Superior temporal gyrus (tissue), 1 donor: ENCODE measurements around the gene PDF.

Source experiments
- DNase-seq: peaks from one replicate; pipeline ENCODE4 v3.0.0-alpha.2; 2016; ENCODE audit errors: extremely low spot score

The PDF gene

DNA sequence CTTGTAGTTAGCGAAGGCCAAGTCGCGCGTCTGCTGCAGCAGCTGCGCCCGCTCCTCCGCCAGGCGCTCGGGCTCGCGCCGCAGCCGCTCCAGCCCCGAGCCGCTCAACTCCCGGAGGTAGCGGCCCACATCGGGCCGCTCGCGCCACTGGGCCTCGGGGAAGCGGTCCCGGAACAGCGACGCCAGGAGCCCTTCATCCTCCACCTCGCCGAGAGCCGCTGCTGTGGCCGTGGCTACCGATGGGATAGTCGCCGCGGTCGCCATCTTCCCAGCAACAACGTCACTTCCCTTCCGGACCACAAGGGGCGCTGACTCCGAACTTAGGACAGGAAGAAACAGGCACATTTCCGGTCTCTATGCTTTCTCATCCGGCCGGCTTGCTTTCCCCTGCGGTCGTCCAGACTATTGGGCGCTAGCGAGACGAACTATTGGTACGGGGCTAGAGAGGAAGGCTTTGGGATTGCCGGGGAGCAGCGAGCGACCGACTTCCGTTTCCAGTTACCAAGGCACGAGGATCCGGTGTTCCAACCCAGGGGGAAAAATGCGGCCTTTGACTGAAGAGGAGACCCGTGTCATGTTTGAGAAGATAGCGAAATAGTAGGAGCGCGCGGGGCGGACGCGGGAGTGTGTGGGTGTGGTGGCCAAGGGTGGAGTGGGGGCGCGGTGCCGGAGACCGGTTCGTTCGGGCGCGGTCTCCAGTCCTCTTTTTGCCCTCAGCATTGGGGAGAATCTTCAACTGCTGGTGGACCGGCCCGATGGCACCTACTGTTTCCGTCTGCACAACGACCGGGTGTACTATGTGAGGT is 9.1 kb upstream of the PDF start, which contains the start of the genes COG8 and NIP7:
Gene COG8, minus strand, starts transcription at position 276 of the 806 bp plus-strand sequence. Its CDS starts 12 bp downstream, at position 264.
Gene NIP7, plus strand, starts transcription at position 484 of the 806 bp plus-strand sequence. Its CDS starts 58 bp downstream, at position 542.
- DNase-seq: peak; percentile 99

DNA sequence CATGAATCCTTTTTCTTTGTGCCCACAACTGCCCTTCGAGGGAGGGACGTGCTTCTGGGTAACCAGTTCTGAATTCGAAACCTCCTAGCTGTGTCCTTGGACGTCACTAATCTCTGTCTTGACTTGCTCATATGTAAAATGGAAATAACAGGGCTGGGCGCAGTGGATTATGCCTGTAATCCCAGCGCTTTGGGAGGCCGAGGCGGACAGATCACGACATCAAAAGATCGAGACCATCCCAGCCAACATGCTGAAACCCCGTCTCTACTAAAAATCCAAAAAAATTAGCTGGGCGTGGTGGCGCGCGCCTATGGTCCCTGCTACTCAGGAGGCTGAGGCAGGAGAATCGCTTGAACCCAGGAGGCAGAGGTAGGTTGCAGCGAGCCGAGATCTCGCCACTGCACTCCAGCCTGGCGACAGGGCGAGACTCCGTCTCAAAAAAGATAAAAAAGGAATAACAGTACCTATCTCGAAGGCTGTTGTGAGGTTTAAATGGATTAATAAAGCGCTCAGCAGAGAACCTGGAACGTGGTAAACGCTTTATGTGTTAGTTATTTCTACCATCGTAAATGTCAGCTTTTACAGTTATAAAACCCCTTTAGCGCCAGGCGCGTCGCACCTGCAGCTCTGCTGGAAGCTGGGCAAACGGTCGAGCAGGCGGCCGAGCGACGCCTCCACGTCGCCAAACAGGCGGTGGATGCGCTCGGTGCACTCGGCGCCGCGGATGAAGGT is 8.3 kb upstream of the PDF start:
- peak; percentile 40 for DNase-seq

DNA sequence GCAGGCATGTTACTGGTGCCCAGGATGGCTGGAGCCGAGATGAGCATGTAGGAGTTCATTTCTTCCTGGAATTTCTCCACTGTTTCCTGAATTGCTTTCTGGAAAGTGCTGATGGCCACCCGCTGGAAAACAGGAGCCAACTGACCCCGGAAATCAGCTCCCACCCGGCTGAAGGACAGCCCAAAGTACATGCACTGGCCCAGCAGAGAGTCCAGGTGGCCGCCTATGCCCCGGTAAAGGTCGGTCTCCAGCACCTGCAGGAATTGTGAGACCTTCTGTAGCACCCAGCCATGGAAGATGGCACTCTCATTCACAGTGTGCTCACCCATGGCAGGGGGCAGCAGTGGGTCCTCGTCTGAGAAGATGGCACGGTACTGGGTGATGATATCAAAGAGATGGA is 4.3 kb upstream of the PDF start:
- no peak for DNase-seq

DNA sequence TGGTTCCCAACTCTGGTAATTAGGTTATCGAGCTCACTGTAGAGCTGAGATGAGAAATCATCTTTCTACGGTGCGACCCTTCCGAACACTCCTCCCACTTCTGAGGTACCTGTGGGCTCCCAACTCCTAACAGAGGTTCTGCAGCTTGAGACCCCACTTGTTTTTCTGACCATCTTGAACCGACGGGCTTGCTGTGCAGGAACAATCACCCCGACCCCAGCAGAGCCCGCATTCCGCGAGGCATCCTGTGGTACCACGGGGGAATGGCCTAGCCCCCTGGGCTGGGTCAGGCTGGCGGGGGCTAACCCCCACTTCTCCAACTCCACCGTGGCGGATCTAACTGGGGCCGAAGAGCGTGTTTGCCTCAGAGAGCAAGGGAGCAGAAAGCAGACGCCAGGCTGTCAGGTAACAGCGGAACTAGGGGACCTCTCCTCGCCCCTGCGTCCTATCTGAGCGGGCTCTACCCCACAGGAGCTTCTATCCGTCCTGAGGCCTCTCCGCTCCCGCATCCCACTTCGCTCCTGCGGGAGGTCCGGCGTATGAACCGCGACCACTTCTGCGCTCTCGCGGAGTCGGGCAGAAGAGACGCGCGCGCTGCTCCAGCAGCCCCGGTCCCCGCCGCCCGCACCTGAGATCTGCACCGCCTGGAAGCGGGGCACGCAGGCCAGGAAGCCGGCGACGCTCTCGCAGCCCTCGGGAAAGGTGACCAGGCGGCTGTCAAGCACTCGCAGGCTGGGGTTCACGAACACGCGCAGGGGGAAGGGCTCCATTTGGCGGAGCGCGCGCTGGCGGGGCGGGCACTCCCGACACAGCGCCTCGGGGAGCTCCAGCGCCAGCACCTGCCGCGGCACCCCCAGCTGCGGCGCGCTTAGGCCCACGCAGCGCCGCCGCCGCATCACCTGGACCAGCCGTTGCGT is 761 bp downstream of the PDF start:
- DNase-seq: no peak

DNA sequence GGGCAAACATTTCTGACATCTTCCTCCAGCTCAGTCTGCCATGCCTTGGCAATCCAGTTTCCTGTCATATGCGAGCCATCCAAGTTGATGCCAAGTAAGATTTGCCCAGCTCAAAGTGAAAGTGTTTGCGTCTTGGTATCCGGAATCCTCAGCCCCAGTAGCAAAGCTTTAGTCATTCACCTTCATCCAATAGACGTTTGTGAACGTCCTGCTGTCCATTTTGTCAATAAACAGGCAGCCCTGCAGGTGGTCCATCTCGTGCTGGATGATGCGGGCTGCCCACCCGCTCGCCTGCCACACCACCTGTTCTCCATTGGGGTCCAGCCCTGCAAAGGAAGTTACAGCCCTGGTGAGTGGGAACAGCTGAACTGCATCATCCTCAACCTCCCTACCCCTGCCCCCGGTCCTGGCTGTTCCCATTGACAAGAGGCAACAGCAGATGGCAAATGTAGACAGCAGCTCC is 1.5 kb downstream of the PDF start:
- no peak for DNase-seq

DNA sequence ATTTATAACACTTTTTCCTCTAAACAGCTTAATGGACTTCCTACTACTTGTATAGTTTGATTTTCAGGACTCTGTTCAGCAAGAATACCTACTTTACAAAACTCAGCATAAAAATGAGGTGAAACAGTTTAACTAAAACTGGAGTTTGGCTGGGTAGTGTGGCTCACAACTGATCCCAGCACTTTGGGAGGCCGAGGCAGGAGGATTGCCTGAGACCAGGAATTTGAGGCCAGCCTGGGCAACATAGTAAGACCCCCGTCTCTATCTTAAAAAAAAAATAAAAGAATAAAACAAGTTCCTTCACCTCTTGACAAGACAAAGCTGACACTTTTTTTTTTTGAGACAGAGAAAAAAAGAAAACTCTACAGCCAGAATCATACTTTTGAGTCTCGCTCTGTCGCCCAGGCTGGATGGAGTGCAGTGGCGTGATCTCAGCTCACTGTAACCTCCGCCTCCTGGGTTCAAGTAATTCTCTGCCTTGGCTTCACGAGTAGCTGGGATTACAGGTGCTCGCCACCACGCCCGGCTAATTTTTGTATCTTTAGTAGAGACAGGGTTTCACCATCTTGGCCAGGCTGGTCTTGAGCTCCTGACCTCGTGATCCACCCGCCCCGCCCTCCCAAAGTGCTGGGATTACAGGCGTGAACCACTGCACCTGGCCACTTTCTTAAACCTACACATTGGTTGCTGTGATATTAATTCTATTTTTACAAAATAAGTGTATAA is 2.6 kb downstream of the PDF start:
- DNase-seq: peak; percentile 2

DNA sequence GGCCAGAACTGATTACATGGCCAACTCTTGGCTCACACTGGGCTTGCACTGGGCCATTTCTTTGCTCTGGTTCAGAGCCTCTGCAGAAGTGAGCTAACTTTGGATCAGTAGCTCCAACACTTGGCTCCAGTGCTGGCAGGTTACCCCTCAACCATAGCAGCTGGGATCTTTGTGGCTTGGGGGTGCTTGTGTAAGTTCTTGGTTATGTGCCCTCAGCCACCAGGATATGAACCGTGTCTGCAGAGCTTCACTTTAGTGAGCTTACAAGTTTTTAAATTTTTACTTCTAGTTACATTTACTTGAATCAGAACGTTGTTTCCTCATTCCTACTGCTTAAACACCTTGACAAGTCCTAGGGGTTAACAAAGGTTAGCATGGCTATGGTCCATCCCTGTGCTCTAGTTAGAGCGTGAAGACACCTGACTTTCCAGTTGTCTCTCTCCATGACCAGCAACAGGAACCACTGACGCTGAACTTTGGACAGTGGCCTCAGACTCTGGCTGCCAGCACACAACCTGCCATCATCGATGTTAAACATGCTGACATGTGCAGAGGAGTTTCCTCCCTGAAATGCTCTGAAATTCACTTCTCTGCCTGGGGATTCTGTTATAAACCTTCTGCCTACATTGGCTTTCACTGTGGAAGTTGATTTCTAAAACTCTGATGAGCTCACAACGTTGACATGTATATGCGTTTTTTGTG is 4.1 kb downstream of the PDF start:
- no peak for DNase-seq

DNA sequence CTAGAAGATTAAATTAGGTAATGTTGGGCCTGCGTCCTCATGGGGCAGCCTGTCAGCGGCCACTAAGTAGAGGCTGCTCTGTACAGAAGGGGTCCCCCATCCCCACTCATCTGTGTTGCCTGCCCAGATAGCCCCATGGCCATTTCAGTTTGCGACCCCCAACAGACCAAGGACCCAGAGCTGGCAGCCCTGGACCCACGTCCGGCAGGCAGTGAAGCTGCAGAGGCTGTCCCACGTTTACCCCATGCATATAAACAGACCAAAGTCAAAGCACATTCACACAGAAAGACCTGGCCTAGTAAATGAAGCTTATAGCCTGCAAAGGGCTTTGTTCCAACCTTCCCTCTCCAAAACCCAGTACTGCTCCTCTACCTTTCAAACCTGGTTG is 4.6 kb downstream of the PDF start:
- DNase-seq: no peak

DNA sequence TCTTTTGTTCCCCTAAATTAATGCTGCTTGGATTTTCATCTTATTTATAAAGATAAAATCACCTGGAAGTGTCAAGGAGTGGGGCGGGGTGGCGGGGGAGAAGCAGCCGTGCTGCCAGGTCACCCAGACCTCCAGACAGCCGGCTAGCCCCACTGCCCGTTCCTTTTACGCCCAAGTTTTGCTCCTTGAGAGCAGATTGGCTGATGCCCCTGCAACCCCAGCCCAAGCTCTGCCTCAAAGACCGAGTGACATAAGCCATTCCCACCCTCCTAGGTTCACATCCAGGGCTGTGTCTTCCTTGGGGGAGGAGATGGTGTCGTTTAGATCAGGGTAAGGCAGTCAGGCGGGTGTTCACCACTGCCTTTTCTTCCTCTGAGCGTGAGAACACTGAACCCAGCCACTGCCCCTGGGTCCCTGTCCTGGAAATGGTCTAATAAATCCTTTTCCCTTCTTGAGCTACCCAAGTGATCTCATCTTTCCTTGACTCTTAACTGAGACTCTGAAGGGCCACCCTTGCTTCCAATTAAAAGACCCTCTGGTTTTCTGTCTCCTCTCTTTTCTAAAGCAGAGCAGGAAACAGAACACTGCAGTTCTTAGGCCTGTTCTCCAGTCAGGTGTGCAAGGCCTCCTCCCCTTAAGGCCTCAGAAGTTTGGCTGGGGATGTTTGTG is 5.7 kb downstream of the PDF start:
- DNase-seq: no peak

DNA sequence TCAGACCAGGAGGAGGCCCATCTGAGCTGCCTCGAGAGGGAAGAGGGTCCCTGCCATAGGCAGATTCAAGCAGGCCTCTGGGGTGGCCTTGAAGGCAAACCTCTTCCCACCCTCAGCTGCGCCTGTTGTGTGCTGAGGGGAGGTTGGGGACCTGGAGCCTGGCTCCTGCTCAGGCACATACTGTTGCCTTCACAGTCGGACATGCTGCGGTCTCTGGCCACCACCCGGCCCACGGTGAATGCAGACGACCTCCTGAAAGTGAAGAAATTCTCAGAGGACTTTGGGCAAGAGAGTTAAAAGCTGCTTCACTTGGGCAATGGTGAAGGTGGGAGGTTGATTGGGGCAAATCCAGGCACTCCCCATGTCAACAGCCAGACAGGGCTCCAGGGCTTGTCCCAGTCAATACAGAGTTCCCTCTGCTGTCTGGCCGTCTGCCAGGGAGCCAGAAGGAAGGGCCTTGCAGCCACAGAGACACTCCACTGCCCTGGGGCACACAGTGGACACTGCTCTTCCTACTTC is 6.3 kb downstream of the PDF start:
- no peak for DNase-seq

DNA sequence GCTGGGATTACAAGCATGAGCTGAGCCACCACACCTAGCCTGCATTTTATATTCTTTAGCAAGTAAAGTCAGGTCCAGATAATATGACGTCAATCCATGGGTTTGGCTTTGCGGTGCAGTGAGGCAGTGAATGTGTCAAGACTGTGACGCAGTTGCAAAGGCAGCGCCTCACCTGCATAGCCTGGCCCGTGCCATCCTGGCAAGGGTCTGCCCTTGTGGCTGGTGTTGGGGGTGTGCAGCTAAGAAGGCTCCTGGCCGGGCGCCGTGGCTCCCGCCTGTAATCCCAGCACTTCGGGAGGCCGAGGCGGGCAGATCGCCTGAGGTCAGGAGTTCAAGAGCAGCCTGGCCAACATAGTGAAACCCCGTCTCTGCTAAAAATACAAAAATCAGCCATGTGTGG is 7.0 kb downstream of the PDF start:
- no peak for DNase-seq

DNA sequence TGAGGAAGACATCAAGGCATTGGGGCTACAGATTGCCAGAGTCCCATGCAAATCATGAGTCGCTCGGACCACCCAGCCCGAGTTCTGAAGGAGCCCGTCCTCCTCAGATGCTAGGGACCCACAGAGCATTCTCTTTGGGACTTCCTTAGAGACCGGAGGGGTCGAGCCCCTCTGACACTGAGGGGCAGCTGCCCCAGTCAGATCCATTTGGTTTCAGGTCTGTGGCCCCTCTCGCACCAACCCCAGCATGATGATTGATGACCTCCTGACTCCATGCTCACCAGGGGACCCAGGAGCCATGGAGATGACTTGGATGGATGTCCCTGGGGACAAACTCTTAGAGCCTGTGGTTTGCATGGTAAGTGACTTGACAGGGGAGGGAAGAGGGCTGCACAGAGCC is 8.0 kb downstream of the PDF start:
- DNase-seq: no peak

DNA sequence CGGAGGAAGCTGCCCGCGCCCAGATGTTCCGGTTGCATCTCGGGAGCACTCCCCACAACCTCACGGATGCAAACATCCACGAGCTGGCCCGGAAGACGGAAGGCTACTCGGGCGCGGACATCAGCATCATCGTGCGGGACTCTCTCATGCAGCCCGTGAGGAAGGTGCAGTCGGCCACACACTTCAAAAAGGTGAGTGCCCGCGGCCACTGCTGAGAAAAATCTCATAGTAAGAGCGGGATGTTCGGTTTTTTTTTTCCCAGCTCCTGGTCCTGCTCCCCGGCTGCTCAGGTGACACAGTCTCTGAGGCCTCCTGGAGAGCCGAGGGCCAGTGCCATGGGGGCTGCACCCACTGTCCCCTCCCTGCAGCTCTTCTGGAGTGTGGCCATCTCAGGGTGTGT is 9.3 kb downstream of the PDF start:
- no peak for DNase-seq

DNA sequence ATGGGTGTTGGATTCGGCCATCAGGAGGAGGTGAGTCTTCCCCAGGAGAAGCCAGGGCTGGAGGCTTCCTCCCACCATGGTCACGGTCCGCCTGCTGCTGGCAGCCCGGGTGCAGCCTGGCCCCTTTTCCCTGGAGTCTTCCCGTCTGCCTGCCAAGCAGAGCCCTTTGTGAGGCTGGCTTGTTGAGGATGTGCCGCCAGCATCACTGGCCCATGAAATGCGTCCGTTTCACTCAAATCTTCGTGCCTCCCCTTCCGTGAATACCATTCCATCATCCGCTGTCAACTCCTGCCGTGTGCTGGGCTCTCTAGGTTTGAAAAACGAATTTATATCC is 9.7 kb downstream of the PDF start:
- DNase-seq: no peak

DNA sequence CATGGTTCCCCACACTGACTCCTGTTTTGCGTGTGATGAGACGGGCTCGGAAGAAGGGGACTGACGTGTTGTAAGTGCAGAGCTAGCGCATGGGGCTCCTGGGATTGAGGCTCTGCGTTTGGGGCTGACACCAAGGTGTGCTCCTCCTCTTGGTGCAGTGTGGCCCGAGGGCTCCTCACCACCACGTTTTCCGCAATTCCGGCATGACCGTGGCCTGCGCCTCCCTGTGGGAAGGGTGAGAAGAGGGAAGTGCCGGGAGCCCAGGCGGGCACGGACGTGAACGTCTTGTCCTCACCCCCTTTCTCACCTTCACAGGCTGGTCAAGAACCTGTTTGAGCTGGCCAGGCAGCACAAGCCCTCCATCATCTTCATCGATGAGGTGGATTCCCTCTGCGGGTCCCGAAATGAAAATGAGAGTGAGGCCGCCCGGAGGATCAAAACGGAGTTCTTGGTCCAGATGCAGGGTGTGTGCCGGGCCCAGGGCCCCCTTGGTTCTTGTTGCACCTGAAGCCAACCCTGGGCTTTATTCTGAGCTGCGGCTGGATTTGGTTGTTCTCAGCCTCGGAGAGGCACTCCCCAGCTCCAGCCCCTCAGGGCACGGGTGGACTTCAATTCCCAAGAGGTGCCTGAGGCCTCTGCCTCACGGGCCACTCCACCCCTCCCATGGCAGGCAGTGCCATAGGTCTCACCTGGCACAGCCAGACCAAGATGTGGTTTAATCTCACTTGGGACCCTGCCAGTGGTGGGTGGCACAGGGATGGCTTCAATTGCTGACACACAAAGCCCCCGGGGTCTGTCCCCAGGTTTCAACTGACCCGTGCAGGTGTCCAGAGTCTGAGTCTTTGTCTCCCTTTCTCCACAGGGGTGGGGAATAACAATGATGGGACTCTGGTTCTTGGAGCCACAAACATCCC is 10.3 kb downstream of the PDF start:
- DNase-seq: no peak

DNA sequence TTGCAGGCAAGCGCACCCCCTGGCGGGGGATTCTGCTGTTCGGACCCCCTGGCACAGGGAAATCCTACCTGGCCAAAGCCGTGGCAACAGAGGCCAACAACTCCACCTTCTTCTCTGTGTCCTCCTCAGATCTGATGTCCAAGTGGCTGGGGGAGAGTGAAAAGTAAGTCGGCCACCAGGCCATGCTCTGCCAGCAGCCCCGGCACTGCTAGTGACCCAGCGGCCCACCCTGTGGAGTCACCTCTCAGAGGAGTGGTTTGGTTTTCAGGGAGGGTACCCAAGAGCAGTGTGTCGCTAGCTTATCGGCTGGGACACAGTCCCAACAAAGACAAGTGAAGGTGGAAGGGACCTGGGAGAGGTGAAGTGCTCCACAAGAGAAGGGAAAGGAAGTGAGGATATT is 11.0 kb downstream of the PDF start:
- DNase-seq: no peak

DNA sequence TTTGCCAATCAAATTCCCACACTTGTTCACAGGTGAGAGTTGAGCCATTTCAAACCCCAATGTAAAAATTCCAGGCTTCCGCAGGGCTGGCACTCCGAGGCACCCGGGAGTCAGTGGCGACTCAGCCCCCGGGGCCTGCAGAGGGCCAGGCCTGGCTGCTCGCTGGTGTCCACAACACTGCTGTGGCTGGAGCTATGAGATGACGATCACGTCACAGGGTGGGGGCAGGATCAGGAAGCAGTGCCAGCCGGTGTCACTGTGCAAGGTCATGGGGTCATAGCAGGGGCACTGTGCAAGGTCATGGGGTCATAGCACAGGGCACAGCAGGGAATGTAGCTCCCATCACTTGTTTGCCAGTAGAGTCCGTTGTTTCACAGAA is 11.5 kb downstream of the PDF start:
- no peak for DNase-seq

DNA sequence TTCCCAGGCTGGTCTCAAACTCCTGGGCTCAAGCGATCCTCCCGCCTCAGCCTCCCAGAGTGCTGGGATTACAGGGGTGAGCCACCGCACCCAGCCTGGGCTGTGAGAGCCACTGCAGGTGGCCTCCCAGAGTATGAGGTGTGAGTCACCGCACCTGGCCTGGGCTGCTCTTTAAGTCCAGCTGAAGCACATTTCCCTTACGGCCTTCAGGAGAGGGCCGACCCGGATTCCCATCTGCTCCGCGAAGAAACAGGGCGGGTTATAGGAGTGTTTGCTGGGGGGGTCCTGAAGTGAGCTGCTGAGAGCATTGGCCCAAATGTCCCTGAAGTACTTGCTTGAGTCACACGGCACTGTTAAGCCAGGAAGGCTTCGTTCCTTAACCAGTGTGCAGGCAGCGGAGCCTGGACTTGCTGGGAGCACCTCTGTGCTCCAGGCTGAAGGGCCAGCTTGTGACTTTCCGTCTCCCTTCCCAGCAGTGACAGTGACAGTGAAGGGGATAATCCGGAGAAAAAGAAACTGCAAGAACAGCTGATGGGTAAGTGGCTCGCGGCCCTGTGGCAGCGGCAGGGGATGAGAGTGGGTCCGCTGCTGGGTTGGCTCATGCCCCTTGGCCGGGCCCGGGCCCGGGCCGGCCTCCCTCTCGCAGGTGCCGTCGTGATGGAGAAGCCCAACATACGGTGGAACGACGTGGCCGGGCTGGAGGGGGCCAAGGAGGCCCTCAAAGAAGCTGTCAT is 12.0 kb downstream of the PDF start:
- DNase-seq: no peak
